Measurements from ENCODE around the gene ZNF541. TPM values are rescaled to one million over a fixed set of nuclear protein-coding genes. Genes with fewer than 3 reads are reported as not detected.
A peak's percentile ranks its signal among the peaks of the same experiment; 100 is the strongest.

Gene ZNF541
- total and polyA plus RNA-seq, 2 donors (not counting 3 experiments of a cell fraction or from before 2014, with no cell fraction given) = 0.03 to 0.13 TPM

GRCh38 chr19:47607564-47608073, 34.7 kb upstream of the ZNF541 start:
- CTCF ChIA-PET = interaction anchor here (1.8 kb wide), 1 partner anchor 171 kb away, joined by 4 read pairs; no protein-coding TSS in a partner anchor
- Histone ChIP-seq H3K27me3 (ENCODE audit: control insufficient read depth in 2 of 2, insufficient read depth in 2 of 2, low read length in 2 of 2) (no peaks in the 10 kb centered on the region), H2AFZ (ENCODE audit: low read depth, low read length) (peak overlapping the region; percentile 15), H3K36me3 (ENCODE audit: control insufficient read depth in 2 of 2, extremely low read depth in 1 of 2, insufficient read depth in 2 of 2, low read length in 2 of 2) (no peaks in the 10 kb centered on the region), H3K27ac (ENCODE audit: insufficient read depth, low read depth, low read length) (peak overlapping the region; percentile 90), H3K4me3 (replicated peaks in 1 of 3; ENCODE audit: insufficient read depth in 1 of 3, low read depth in 1 of 3, low read length in 3 of 3) (peak overlapping the region; percentile 67 to 92 (median 91)), H3K9me3 (replicated peaks; ENCODE audit: control insufficient read depth, insufficient read depth, low read length) (no peaks in the 10 kb centered on the region), H3K9ac (replicated peaks; ENCODE audit: extremely low read depth, insufficient read depth, low read length) (peak overlapping the region; percentile 97), H3K4me2 (ENCODE audit: insufficient read depth, low read length) (peak overlapping the region; percentile 71), H3K9me1 (replicated peaks; ENCODE audit: control insufficient read depth, extremely low read depth, insufficient read depth, low read length) (no peaks in the 10 kb centered on the region), H3K4me1 (ENCODE audit: control insufficient read depth, extremely low read depth, insufficient read depth, low read length) (peaks cover 18% of the 10 kb centered on the region), H3K79me2 (ENCODE audit: control insufficient read depth, insufficient read depth, low read length) (peaks cover 39% of the 10 kb centered on the region), H4K20me1 (replicated peaks; ENCODE audit: control insufficient read depth, extremely low read depth, insufficient read depth, low read length) (no peaks in the 10 kb centered on the region)
- dilution Hi-C loops (cut with MboI; ENCODE audit: extremely low pct_ligation_motif_present, low sequenced_read_pairs) = no loop called here
- TF ChIP-seq JUN (IDR thresholded peaks at IDR 0.05; ENCODE audit: borderline replicate concordance, insufficient read depth, insufficient read length, low read depth) = no peak
- no peak for TF ChIP-seq MAX (IDR thresholded peaks at IDR 0.05; ENCODE audit: insufficient read depth, insufficient read length)
- no peak for TF ChIP-seq GATA2 (IDR thresholded peaks at IDR 0.05; ENCODE audit: insufficient read depth, insufficient read length, low read depth, low read length)
- no peak for TF ChIP-seq MYC (IDR thresholded peaks at IDR 0.05; ENCODE audit: low read depth, low read length)
- no peak for TF ChIP-seq POLR2AphosphoS5 (IDR thresholded peaks at IDR 0.05; ENCODE audit: insufficient read depth, low read depth, low read length)
- no peak for TF ChIP-seq POLR2A (IDR thresholded peaks at IDR 0.05; ENCODE audit: low read depth, low read length)
- no peak for TF ChIP-seq FOS (IDR thresholded peaks at IDR 0.05; ENCODE audit: borderline replicate concordance, insufficient read depth, low read length)
- TF ChIP-seq CTCF (IDR thresholded peaks at IDR 0.05; ENCODE audit: extremely low read depth in 1 of 2, insufficient read depth in 1 of 2, low read depth in 1 of 2, low read length in 2 of 2) = no peak
- TF ChIP-seq EZH2 (IDR thresholded peaks at IDR 0.05; ENCODE audit: borderline replicate concordance, low read depth, low read length, severe bottlenecking) = no peak
- no peak for FAIRE-seq
- intact Hi-C loops (cut with micrococcal nuclease) = loop anchor here (1.0 kb wide), 3 partner anchors 7 to 92 kb away; partner anchors contain the start of gene NAPA
- DNase-seq (ENCODE audit: low read depth, low spot score) = no peak
- BruUV-seq (replicated peaks) = no TSS peak
- POLR2A ChIA-PET = interaction anchor here (0.6 kb wide), 1 partner anchor 8 kb away, joined by 9 read pairs; no protein-coding TSS in a partner anchor
